Stimulated activated CD4-positive, alpha-beta T cell treated with anti-CD3 and anti-CD28 coated beads, Interleukin-4, amount 100 ng/mL, for 4 hours (primary cell): Measurements from ENCODE around the gene DAB1.

ENCODE experiments used
- DNase-seq, 2 experiments: peaks; one replicate each; pipeline ENCODE4 v3.0.0-alpha.2; 2020

DAB1 gene

DNA sequence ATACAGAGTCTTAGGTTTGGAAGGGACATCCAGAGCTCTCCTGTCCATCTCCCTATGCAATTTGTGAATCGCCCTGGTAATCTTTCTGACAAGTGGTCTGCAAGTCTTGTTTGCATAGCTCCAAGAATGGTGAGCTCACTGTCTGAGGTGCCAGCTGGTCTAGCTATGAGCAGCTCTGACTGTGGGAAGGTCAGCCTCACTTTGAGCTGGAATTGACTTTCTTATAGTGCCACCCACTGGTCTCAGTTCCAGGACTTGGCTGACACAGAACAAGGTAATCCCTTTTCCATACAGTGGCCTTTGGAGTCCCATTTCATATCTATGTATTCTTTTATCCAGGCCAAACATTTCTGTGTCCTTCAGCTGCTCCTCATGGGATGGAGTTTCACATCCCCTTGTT lies 362.5 kb downstream of the DAB1 start:
- DNase-seq: no peak

GRCh38 chr1:57060451-57060850 lies 363.4 kb downstream of the DAB1 start:
- no peak for DNase-seq

DNA sequence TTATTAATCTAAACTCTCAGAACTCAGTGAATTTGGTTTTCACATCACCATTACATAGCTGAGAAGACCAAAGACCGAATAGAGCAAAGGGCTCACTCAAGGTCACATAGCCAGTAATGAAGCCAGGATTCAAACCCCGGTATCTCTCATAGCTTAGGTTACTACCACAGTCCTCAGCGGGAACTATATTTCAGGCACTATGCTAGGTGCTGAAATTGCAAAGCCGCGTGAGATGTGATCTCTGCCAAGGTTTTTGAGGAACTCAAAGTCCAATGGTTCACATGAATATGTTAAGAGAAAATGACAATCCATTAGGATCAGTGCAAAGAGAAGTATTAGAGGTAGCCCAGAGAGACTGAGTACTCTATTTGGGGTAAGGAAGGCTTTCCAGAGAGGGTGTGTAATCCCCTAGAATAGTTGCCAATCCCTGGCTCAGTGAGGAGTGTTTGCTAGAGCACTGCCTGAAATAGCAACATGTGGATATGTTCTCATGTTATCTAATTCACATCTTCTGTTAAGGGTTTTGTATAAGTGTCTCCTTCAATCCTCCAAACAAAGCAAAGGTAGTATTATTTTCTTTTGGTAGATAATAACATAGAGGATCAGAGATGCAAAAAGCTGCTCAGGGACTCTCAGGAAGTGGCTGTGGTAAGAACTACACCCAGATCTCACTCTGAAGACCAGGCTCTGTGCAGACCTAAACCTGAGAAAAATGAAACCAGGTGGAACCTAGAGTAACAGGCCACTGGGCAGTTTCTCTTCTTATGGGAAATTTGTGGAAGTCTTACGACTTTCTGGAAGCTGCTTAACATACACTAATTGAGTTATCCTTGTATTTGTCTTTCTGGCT lies 365.0 kb downstream of the DAB1 start:
- no peak for DNase-seq

DNA sequence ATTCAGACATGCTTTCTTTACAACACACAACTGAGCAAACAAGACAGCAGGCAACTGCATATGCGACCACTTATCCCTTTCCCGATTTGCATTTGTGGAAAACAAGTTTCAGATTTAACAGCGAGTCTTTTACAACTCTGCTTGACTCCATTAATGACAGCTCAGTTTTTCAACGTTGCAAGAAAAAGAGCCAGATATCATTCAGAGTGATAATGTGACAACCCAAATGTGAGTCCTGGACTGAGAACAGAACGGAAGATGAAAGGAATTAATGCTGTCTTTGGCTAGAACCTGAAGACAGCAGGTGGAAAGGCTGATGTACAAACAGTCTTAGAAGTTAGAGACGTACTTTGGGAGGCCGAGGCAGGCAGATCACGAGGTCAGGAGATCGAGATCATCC lies 375.0 kb downstream of the DAB1 start:
- DNase-seq: no peak

DNA sequence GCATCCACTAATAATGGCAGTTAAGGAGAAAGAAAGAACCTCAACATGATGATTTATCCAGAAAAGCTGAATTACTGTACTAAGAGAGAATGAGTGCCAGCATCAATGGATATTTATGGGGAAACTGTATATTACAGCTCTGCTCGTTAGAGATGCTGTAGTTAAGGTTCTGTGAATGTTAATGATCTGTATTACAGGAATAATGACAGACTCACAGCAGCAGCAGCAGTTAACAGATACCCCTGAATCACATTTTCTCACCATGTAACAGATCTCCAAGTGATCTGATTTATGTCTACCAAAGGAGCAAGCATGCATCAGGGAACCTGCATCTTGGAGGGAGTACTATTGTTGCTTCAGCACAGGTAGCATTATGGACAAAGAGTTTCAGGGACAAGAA lies 377.4 kb downstream of the DAB1 start:
- no peak for DNase-seq

DNA sequence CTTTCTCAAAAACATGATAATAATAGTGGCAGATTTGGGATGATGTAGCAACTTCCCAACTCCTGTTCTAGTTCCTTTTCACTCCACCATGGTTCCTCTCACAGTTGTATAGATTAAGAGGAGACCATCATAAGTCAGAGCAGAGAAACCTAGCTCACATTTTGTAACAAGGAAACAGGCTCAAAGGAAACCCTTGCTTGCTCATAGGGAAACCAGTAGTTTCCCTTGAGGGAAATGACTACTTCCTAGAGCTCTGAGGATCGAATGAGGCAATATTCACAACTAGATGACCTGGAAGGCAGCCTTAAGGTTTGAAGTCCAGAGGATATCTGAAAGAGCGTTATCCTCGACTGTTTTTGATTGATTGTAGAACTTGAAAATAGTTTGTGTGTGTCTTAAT lies 382.0 kb downstream of the DAB1 start:
- DNase-seq: no peak

- DNase-seq: no peak
These were observed 383.0 kb downstream of the DAB1 start for GRCh38 chr1:57040811-57041210.

DNA sequence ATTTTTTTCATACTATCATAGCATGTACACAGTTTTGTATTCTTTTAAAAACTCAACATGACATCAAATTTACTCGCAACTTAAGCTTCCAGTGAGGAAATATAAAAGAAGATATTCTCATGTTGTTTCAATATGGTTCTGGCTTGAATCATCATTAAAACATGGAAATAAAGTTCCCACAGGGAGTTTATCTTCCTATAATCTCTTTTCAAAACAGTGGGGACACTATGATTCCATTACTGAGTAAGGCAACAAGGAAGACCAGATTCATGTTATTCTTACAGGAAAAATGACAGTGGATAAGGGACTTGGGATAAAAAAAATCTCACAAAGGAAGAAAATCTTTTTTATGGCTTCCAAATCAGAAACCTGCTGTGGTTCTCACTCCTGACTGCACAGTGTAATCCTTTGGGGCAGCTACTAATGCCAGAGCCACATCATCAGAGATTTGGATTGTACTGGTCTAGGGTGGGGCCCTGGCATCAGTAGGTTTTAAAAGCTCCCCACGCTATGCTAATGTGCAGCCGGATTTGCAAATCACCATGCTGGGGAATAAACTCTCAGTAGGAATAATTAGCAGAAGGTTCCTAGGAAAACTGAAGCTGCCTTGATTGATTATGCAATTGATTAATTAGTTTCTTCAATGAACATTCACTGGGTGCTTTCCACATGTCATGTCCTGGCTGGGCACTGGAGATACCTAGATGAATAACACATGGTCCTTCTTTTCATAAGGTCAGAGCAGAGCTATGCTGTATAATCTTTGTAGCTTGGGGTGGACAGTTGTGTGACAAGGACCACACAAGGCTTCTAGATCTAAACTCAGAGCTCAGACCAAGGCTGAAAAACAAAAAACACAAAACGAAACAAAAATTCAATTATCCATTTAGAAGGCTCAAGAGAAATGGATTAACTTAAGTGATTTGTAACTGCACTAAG lies 386.9 kb downstream of the DAB1 start:
- no peak for DNase-seq

- DNase-seq: no peak
These were observed 389.1 kb downstream of the DAB1 start for GRCh38 chr1:57034713-57035112.

DNA sequence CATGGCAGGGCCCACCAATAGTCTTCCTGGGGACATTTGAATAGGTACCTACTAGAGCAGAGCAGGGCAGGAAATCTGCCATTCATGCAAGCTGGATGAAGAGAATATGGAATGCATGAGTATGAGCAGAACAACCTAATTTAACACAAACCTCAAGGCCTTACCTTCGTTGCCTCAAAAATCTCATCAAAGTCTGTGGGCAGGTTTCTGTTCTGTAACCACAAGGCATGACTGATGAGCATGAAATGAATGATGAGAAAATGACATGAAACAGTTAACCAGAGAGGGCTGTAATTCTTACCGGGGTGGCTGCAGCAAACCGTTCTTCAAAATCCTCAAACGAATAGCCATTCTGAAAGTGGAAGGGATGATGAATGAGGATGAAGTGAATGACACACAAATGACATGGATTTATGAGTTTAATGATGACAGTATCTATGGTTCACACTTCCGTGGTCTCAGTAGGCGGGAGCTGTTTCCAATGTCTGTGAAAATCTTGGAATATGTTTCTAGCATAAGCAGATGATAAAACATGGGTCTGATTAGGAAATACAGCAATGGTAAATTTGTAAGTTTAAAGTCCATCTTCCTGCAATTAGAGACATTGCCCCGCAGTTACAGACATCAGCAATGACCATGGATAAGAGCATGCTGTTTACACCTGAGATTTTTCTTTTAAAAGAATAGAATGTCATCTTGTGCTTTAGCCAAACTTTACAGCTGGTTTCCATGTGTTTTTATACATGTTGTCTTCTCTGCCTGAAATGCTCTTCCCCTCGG lies 390.4 kb downstream of the DAB1 start:
- no peak for DNase-seq

DNA sequence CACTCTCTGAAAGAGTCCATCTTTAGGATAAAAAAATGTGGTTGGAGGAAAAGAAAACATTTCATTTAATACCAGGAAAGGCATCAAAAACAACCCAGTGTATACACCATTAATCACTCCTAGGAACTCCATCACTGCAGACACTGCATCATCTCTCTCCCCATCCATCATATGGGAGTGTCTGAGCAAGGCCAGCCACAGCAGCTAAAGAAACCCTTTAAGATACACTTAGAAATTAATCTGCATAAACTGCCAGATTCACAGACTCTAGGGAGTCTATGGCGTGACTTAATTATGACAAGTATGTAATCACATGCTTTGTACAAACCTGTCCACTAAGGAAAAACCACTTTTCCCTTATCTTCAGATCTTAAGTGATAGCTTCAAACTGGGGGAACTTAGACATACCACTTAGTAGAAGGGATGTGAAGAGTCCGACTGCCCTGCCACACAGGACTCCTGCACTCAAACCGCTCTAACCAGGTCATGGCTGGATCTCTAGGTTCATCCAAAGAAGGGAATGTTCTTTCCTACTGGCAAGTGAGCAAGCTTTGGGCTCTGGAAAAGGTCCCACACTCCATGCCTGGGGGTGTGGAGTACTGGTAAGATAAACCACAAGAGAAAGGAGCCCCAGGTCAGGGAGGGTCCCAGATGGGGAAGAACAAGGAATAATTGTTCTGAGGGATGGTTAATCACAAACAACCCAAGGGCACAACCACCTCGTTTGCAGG lies 397.1 kb downstream of the DAB1 start:
- DNase-seq: no peak

GRCh38 chr1:57024855-57025254 lies 399.0 kb downstream of the DAB1 start:
- no peak for DNase-seq

DNA sequence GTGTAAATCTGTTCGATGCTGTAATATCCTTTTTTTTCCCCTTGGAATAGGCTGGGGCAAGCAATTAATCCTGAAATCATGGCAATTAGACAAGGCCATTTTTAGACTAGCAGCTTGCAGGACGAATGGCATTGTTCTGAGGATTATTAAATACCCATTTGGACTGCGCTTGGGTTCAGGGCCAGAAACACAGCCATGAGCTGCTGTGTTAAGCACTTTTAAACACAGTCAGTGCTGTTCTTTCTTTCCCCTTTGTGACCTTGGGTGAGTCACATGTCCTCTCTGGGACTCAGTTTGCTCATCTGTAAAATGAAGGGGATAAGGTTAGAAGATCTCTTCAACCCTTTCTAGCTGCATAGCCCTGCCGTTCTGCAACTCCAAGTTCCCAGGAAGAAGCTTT lies 399.4 kb downstream of the DAB1 start:
- no peak for DNase-seq

GRCh38 chr1:57020216-57020615 lies 403.6 kb downstream of the DAB1 start:
- DNase-seq: no peak

- DNase-seq: no peak
These were observed 404.5 kb downstream of the DAB1 start for GRCh38 chr1:57019236-57019839.

GRCh38 chr1:57018119-57018518 lies 405.7 kb downstream of the DAB1 start:
- DNase-seq: no peak

- no peak for DNase-seq
These were observed 406.1 kb downstream of the DAB1 start for GRCh38 chr1:57017717-57018116.

DNA sequence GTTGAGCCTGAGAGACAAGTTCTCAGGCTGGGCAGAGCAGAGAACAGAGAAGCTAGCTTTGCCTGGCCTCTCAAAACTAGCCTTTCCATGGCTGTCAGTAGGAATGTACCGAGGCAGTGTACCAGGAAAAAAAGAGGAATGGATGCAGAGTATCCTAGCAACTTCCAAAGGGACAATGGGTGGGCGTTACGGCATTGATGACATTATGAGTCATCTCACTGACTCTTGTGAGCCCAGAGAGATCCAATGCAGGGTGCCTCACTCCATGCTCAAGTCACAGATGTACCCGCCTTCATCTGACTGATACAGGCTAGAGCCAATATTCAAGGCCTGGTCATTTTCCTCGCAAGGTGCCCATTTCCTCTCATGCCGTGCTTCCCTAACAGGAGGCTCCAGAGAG lies 406.7 kb downstream of the DAB1 start:
- no peak for DNase-seq

GRCh38 chr1:57015071-57015470 lies 408.8 kb downstream of the DAB1 start:
- no peak for DNase-seq

- DNase-seq: no peak
These were observed 410.3 kb downstream of the DAB1 start for GRCh38 chr1:57013522-57013921.

- DNase-seq: no peak
These were observed 411.5 kb downstream of the DAB1 start for GRCh38 chr1:57012315-57012714.

DNA sequence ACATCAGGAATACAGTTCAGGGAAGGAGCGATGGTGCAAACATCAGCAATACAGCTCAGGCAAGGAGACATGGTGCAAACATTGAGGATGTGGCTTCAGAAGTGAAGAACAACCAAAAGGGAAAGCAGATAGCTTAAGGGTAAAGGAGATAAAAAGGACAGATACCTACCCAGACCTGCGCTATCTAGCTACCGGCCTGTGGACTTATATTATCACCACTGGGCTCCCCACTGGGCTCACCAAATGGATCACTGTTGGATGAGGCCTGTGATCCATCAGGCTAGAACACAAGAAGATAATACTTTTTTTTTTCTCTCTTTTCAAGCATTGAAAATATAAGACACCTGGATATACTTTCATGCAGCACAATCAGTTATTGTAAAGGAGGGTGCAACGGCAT lies 413.3 kb downstream of the DAB1 start:
- DNase-seq: no peak
